Measurements from ENCODE around the gene MAP3K14.

The MAP3K14 gene

DNA sequence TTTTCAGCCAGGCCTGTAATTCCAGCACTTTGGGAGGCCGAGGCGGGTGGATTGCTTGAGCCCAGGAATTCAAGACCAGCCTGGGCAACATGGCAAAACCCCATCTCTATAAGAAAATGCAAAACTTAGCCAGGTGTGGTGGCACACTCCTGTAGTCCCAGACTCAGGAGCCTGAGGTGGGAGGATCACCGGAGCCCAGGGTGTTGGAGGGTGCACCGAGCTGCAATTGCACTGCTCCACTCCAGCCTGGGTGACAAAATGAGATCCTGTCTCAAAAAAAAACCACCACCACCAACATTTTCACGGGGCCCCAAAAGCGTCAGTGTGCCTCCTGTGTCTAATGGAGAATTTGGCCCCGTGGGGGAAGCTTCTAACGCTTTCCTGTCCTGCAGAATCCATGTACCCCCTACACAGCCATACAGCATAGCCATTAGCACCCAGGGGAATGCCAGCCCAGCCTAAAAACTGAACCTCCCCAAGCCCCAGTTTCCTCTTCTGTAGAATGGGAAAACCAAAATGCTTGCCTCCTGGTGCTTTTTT is 22.2 kb upstream of the MAP3K14 start:
- DNase-seq = no peak

DNA sequence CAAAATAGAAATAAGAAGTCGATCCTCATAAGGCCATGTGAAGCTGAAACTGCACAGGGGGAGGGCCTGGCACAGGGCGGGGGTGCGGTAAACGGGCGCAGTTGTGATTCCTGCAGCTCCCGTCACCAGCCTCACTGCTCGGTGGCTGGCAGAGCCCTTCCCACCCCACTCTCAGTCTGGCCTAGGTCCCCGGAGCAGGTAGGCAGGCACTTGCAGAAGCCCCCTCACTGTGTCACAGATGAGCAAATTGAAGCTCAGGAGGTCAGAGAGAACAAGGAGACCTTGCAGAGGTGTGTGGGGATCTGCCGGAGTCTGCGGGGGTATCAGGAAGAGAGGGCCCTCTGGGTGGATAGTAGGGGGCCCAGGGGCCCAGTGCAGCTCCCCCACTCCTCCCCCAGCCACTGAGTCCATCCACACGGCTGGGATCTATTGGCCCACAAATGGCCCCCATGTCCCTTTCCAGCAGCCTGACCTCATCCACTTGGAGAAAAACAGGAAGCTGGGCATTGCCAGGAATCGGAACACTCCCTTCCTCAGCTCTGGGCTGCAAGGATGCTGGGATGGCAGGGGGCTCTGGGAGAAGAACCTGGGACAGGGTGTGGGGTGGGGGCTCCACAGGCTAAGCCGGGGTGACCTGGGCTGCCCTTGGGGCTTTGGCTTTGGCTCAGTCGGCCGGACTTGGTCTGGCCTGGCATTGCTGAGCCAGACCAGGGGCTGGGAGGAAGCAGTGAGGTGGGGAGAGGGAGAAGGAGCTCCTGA is 21.4 kb upstream of the MAP3K14 start:
- no peak for DNase-seq

DNA sequence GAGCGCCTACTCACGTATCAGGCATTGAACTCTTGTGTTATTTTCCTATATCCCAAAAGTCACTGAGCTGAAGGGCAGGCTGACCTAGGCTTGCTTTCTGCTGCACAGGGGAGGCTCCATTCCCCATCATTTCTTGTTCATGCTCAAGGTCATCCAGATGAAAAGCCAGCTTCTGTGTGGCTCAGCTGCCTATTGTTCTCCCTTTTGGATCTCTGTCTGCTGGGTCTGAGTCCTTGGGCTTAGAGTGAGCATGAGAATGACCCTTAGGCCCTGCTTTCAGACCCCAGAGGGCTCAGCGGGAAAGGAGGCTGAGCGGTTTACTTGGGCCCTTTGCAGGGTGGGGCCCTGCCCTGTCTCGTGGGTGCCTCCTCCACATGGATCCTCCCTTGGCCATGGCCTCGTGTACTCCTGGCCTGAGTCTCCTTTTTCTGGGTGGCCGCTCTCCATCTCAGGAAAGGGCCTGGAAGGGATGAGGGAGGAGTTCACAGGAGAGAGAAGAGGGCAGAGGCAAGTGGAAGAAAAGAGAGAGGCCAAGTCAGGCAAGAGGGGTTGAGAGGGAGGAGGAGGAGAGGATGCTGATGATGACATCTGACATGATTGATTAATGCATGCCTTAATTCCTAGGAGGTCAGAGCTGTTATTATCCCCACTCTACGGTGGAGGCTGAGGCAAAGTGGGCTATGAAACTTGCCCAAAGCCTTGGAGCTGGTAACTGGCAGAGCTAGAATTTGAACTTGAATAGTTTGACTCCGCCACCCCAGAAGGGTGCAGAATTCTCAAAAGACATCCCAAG is 19.8 kb upstream of the MAP3K14 start:
- DNase-seq = no peak

DNA sequence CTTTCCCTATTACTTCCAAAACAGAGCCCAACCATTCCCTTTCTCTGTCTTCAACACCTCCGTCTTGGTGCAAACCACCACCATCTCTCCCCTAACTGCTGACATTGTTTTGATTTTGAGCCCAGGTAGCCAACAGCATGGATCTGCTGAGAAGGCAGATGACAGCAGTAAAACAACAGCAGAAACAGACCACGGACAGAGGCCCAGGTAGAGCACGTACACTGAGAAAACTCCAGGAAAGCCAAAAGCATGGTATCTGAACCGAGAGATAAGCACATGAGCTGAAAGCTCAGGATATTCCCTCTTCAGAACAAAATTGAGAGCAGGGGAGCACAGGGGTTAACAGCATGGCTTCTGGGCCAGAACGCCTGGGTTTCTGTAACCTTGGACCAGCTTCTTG is 18.9 kb upstream of the MAP3K14 start:
- no peak for DNase-seq

DNA sequence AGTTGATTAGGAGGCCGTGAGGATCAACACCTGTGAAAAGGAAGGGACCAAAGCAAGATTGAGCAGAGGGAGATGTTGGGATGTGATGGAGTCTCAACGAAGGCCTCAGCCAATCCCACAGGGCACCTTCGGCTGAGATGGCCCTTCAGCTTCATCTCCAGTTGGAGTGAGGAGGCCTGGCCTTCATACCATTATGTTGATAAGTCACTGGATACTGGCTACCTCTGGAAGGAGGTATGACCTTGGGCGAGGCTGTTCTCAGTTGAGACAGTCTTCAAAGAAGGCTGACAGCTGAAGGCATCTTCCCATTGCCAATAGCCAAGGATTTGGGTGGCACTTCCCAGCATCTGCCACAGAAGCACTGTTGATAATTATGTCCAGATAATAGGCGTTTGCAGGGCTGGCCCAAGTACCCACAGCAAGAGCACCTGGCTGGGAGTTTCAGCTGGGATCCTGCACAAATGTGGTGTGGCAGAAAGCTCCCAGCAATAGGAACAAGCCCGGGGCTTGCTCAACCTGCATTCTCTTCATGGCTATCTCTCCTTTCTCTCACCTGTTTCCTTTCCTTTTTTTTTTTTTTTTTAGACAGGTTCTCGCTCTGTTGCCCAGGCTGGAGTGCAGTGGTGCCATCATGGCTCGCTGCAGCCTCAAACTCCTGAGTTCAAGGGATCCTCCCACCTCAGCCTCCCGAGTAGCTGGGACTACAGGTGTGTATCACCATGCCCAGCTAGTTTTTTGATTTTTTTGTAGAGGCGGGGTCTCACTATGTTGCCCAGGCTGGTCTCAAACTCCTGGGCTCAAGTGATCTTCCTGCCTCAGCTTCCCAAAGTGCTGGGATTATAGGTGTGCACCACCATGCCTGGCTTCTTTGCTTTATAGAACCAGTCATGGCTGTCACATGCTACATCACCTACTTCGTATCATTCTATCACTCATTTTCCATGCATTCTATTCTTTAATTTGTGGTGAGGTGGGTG is 18.2 kb upstream of the MAP3K14 start:
- DNase-seq = no peak

DNA sequence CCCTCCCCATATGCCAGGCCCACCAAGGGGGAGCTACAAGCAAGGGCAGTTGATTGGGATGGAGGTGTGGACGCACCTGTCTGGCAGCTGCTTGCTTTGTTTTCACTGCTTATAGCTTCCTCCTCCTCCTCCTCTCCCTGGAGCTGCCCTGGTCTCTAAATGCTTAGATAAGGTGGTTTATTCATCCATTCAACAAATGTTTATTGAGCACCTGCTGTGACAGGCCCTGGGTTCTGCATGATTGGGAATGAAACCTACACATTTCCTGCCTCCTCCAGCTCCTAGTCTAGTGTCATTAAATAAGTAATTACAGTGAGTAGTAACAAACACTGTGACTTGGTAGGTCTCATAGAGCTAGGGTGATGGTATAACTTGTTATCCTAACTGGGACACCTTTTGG is 17.4 kb upstream of the MAP3K14 start:
- DNase-seq = peak; percentile 33

DNA sequence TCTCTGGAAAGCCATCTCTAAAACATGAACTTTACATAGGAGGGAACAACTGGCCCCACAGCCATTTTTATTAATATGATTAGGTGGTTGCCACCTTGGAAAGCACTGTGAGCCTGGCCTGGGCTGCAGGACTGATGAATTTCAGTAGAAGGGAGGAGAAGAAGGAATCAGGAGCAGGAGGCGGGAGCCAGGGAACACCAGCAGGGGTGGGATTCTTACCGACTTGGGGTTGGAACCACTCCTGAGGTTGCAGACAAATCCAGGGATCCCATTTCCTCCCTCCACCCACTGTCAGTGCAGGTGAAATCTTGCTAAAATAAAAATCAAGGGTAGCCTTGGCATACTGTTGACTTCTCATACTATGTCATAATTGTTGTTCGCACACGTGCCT is 16.9 kb upstream of the MAP3K14 start:
- no peak for DNase-seq

DNA sequence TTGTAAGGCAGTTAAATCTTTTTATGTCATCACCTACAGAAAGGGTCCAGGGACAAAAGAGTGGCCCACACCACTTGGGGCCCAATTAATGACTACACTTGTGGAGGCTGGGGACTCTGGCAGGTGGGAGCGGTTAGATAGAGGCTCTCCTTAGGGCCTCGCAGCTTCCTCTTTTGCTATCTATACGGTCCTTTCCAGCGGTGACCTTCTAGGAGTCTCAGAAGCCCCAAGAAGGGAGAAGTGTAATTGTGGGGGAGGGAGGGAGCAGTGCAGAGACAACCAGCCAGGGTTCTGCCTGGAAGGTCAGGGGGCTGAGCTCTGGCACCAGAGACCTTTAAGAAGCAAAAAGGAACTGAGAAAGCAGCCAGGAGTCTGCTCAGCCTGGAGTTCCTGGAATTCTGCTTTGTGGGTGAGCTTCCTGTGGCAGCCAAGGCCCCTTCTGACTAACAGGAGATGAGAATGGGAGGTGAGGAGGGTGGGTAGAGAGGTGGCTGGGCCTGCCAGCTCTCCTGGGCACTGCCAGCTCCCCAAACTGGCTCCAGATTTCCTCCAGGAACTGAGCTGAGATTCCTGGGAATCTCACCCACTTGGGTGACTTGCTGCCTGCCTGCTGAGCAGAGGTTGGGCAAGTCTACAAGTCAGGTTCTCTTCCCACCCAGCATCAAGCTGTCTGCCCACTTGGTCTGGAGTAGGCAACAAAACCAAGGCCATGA is 16.3 kb upstream of the MAP3K14 start:
- no peak for DNase-seq

DNA sequence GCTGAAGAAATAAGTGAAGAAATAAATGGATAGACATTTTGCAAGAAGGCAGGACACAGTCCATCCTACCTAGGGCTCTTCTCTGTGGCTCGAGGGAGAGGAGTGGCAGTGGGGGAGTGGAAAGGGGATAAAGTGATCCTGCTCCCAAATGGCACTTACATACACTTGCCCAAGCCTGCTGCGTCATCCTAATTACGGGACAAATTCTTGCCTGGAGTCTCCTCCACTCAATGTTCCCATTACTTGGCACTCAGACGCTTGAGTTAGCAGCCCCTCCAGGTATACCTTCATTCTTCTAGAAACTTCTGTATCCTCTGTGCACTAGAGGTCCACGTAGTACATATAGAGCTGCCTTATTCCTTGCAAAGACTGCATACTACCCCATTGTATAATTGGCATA is 15.7 kb upstream of the MAP3K14 start:
- no peak for DNase-seq

DNA sequence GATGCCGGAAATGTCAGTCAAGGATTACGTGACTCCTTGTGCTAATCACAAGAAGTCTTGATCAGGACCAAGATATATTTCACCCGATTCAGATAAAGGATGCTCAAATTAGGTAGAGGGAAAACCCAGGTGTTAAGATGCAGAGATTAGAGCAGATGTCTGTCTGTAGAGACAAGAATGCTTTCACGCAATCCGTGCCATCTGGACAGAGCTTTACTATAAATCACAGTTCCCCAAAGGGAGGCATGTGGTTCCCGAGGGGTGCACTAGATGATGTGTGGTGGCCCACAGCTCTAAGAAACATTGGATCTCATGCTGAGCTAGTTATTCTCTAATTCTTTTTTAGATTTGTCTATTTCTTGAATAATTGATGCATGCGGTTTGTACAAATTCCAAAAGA is 9.8 kb upstream of the MAP3K14 start:
- DNase-seq = no peak

DNA sequence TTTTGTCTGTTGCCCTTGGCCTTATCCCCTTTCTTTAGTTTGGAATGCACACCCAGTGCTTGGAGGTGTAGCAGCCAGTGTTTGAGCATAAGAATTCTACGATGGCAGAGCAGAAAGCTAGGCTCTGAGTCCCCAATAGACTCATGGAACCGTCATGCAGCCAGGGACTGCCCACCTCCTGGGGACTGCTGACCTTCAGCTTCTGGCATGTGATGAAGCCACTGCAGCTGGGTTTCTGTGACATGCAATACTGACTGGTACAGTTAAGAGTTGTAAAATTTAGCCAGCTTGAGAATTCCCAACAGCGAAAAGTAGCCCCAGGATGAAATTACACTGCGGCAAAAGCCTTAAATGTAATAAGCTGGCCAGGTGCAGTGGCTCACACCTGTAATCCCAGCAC is 9.0 kb upstream of the MAP3K14 start:
- DNase-seq = no peak

DNA sequence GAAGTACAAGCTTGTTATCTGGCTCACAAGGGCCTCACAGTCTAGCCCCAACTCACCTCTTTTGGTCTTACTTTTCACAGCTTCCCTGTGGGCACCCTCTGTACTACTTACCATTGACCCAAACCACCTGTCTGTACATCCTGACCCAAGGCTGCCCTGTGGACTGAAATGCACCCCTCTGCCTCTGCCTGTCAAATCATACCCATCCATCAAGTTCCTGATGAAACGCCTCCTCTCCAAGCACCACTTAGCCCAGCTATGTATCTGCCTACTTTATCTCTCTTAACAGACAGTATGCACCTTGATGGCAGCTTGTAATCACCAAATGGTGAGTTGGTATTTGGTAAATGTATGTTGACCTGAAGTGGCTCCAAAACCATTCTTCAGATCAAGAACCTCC is 7.5 kb upstream of the MAP3K14 start:
- DNase-seq = no peak

DNA sequence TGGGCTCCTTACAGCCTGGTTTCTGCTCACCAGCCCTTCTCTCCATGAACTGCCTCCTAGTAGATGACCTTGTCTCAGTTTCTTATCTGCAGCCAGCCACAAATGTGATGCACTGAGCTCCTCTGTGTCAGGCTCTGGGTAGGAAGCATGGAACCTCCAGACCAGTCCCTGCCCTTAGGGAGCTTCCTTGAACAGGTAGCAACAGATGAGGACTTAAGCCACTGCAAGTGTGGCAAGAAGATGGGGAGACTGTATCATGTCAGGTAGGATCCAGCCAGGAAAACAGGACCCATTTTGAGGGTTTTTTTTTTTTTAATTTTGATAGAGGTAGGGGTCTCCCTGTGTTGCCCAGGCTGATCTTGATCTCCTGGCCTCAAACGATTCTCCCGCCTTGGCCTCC is 5.3 kb upstream of the MAP3K14 start:
- no peak for DNase-seq

DNA sequence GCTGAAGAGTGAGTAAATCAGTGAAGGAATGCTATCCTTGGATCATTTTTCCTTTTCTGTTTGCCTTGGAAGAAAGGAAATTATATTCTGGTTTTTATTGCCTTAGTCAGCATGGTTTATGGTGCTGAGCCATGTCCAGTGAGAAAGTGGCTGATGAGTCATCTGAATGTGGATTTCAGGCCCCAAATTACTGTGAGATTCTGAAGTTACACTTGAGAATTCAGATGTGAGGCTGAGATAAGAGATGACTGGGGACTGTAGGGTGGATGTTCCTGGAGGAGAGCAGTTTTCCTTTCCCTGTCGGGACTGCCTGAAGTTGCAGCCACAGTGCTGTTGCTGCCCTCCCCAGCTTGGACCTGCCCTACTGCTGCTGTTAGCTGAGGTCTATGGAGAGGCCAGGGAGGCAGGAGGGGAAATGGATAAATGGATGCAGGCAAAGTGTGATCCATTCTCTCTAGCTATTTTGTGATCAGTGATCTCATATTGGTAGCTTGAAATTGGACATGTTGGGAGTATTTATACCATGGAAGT is 4.2 kb upstream of the MAP3K14 start:
- DNase-seq = no peak

DNA sequence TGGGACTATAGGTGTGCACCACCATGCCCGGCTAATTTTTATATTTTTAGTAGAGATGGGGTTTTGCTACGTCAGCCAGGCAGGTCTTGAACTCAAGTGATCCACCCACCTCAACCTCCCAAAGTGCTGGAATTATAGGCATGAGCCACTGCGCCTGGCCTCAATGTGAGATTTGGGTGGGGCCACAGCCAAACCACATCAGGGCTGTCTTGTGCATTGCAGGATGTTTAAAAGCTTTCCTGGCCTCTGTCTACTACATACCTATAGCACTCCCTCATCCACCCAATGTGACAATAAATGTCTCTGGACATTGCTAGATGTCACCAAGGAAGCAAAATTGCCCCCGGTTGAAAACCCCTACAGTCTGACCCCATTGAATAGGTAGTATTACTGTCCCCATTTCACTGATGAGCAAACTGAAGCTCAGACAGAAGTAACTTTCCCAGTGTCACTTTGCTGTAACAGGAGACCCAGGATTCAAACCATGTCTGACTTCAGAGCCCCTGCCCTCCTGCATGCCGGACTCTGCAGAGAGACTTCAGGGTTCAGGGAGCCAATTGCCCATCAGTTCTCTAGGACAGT is 3.6 kb upstream of the MAP3K14 start:
- DNase-seq = no peak

DNA sequence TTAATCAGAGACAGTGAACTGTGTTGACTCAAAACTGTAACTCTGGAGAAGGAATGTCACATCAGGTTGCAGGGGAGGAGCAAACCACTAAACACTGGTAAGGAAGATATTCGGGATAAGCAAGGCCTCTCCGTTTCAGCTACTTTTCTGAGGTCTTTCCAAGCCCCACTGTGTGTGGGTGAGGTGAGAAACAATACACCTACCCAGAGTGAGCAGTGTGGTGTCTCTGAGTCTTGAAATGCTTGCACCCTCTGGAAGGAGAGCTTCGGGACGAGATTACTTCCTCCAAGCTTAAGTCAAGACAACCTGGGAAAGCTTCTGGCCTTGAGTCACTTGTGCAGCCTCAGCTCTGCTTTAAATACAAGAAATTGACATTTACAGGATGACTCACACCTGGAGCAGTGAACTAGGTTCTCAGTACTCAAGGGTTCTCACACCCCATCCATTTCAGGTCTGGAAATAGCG is 2.5 kb upstream of the MAP3K14 start:
- DNase-seq = no peak

DNA sequence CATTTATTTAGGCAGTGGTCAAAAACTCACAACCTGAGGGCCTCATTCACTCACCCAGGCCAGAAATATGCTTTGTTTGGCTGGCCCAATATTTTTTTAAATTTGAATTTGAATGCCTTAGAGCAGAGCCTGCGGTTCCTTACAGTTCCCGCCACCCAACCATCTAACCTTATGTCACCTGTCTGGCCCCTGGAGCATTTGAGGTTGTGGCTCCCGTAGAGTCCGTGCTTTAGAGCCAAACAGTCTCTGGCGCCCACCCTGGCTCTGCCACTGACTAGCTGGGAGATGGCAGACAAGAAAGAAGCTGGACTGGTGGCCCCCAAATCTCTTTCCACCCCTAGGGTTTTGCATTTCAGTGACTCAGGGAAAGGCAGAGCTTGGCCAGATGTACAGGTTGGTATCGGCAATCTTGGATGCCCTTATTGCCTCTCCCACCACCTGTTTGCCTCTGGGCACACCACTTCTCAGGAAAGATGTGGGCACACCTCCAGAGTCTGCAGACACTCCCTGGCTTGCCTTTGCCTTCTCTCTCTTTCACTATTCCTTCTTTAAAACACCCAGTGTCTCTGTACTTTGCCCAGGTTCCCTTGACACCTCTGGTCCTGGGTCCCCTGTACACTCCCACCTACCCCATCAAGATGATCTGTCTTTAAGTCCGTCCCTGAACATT is 1.9 kb upstream of the MAP3K14 start:
- DNase-seq = no peak

DNA sequence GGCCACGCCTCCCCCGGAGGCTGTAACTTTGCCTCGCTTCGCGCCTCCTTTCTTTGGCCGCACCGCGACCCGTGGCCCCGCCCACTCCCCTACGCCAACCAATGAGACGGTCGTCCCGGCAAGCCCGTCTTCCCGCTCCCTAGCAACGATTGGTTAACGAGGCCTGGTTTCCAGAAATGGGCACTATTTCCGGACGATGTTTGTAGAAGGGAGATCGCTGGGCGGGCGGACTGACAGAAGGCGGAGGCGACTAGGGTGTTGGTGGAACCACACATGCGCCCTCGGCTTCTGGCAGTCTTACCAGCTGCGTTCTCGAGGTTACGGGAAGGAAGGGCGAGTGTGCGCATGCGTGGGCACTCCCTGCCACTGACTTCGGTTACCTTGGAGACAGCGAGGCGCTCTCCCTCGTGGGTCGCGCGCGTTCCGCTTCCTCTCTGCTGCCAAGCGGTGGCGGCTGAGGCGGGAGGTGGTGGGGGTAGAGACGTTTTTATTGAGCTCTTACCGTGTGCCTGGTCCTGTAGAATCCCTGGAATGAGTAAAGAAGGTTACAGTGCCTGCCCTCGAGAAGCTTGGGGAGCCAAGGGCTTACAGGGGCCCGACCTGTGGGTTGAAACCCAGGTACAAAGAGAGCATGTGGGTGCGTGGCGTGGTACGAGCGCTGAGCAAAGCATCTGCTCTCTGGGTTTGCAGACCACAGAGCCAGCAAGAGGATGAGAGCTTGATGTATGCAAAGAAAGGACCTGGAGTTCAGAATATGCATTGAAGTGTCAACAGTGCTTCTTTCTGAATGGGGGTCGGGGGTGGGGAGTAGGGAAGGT is 500 bp upstream of the MAP3K14 start:
- peak; percentile 99 for DNase-seq

DNA sequence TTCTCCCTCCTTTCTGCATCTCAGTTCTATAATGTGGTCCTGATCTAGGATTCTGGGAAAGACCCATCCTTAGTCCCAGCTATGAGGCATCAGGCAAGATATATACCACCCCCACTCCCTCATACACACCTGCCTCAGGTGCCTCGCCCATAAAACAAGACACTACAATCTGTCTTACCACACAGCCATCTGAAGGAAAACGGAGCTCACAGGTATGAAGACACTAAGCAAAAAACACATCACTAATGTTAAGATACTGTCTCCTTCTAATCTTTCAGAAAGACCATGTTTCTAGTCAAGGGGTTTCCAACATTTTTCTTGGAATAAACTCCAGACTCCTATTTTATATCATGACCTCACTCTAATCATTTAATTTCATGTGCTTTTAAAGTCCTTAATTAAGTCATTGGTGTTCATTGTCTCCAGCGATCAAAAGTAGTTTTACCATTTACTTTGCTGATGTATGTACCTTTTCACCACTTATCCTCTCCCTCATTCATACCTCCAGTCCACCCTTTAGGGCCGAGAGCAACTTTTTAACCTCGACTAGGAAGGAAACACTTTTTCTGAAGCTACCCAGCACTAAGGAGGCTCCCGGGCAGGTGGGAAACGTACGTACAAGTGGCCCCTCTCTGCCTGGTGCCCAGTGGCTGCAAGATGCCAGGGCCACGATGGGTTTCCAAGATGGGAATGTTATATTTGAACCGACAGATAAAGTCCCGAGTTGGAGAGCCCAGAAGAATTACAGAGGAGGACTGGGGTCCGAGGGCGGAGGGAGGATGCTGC is 979 bp downstream of the MAP3K14 start:
- DNase-seq = no peak
